HG03108 (cell line): ENCODE data around the gene GPR146.
A peak's percentile ranks its signal among the peaks of the same experiment; 100 is the strongest.
"Not testable (repeated sequence)": the region's sequence is repeated elsewhere in the genome, so short reads cannot be mapped to it uniquely, and the experiment has no call there.

Experiments
- ATAC-seq: cut with Tn5 transposase; IDR thresholded peaks from one replicate; pipeline ENCODE4 v1.9.1; 2021; ENCODE audit warnings: moderate library complexity; ENCODE audit not compliant: unreplicated experiment

GPR146 gene

GRCh38 chr7:1024876-1025742 lies 19.2 kb upstream of the GPR146 start:
- no peak for ATAC-seq

GRCh38 chr7:1025743-1026581 lies 18.4 kb upstream of the GPR146 start:
- ATAC-seq: no peak

GRCh38 chr7:1026721-1027161 lies 17.6 kb upstream of the GPR146 start:
- ATAC-seq: no peak

- ATAC-seq: no peak
Observed at GRCh38 chr7:1027242-1028043, 16.9 kb upstream of the GPR146 start.

- peak; percentile 42 for ATAC-seq
Observed at GRCh38 chr7:1028044-1028770, 16.1 kb upstream of the GPR146 start.

- ATAC-seq: no peak
Observed at GRCh38 chr7:1028775-1029636, 15.3 kb upstream of the GPR146 start.

GRCh38 chr7:1029637-1030443 lies 14.5 kb upstream of the GPR146 start:
- ATAC-seq: no peak

GRCh38 chr7:1030444-1031070 lies 13.8 kb upstream of the GPR146 start:
- no peak for ATAC-seq

- no peak for ATAC-seq
Observed at GRCh38 chr7:1031716-1032455, 12.5 kb upstream of the GPR146 start.

GRCh38 chr7:1032536-1033181 lies 11.7 kb upstream of the GPR146 start:
- no peak for ATAC-seq

GRCh38 chr7:1033546-1034145 lies 10.7 kb upstream of the GPR146 start:
- no peak for ATAC-seq

- ATAC-seq: not testable (repeated sequence)
Observed at GRCh38 chr7:1034769-1035168, 9.6 kb upstream of the GPR146 start.

GRCh38 chr7:1036164-1036928 lies 8.0 kb upstream of the GPR146 start:
- not testable (repeated sequence) for ATAC-seq

GRCh38 chr7:1040233-1040632 lies 4.1 kb upstream of the GPR146 start:
- not testable (repeated sequence) for ATAC-seq

GRCh38 chr7:1040790-1041189 lies 3.6 kb upstream of the GPR146 start:
- ATAC-seq: no peak
